Mesendoderm (in vitro differentiated cells): ENCODE data around the gene EHD1.

Source experiments
- DNase-seq: peaks from one replicate; pipeline ENCODE4 v3.0.0; 2013
- H2AK5ac ChIP-seq: 2 replicates; pipeline ENCODE4 v1.6.1; 2013; ENCODE audit warnings: low read length, inconsistent platforms
- H2BK120ac ChIP-seq: 2 replicates; pipeline ENCODE4 v1.6.1; 2013; ENCODE audit warnings: low read depth, mild to moderate bottlenecking, low read length, moderate library complexity, mixed read lengths
- H2BK15ac ChIP-seq: replicated peaks from 2 replicates; pipeline ENCODE4 v1.6.1; 2013; ENCODE audit warnings: low read depth, mild to moderate bottlenecking, moderate library complexity
- H2BK5ac ChIP-seq: 2 replicates; pipeline ENCODE4 v1.6.1; 2013; ENCODE audit warnings: low read length, inconsistent platforms
- H3K18ac ChIP-seq: 2 replicates; pipeline ENCODE4 v1.6.1; 2013; ENCODE audit warnings: mild to moderate bottlenecking, low read length, mixed read lengths
- H3K23ac ChIP-seq: one replicate; pipeline ENCODE4 v1.6.1; 2013; ENCODE audit warnings: low read length
- H3K27ac ChIP-seq: 2 replicates; pipeline ENCODE4 v1.5.1; 2013; ENCODE audit warnings: low read depth, mild to moderate bottlenecking, inconsistent platforms, low read length, moderate library complexity
- H3K27me3 ChIP-seq: 2 replicates; pipeline ENCODE4 v1.6.1; 2013; ENCODE audit warnings: low read length, control low read depth, mild to moderate bottlenecking, inconsistent platforms; ENCODE audit not compliant: insufficient read depth, poor library complexity
- H3K36me3 ChIP-seq: 2 replicates; pipeline ENCODE4 v1.6.1; 2013; ENCODE audit warnings: low read length, inconsistent platforms; ENCODE audit not compliant: control insufficient read depth, insufficient read depth
- H3K4ac ChIP-seq: one replicate; pipeline ENCODE4 v1.6.1; 2013; ENCODE audit warnings: low read depth, mild to moderate bottlenecking, low read length, moderate library complexity
- H3K4me1 ChIP-seq: 2 replicates; pipeline ENCODE4 v1.6.1; 2013; ENCODE audit warnings: low read depth, low read length, inconsistent platforms; ENCODE audit not compliant: control insufficient read depth
- H3K4me2 ChIP-seq: 2 replicates; pipeline ENCODE4 v1.6.1; 2013; ENCODE audit warnings: low read length
- H3K4me3 ChIP-seq: 2 replicates; pipeline ENCODE4 v1.5.1; 2013; ENCODE audit warnings: mild to moderate bottlenecking, low read length
- H3K56ac ChIP-seq: one replicate; pipeline ENCODE4 v1.6.1; 2013; ENCODE audit warnings: low read length
- H3K79me1 ChIP-seq: 2 replicates; pipeline ENCODE4 v1.6.1; 2013; ENCODE audit warnings: low read length, inconsistent platforms
- H3K79me2 ChIP-seq: 2 replicates; pipeline ENCODE4 v1.6.1; 2013; ENCODE audit warnings: mild to moderate bottlenecking, low read length; ENCODE audit not compliant: control insufficient read depth, insufficient read depth
- H3K9ac ChIP-seq: 2 replicates; pipeline ENCODE4 v1.6.1; 2013; ENCODE audit warnings: low read length, inconsistent platforms
- H4K5ac ChIP-seq: one replicate; pipeline ENCODE4 v1.6.1; 2013; ENCODE audit warnings: low read length
- H4K8ac ChIP-seq: one replicate; pipeline ENCODE4 v1.6.1; 2013; ENCODE audit warnings: low read depth, mild to moderate bottlenecking, control low read depth, low read length, moderate library complexity
- WGBS: extraction: QIAGEN DNeasy Blood & Tissue Kit; methylation state at CpG from one replicate; pipeline ENCODE4 v1.1.7; 2013; ENCODE audit warnings: low lambda C conversion rate, missing lambda C conversion rate; ENCODE audit not compliant: insufficient coverage; ENCODE audit errors: extremely low coverage; 5-methylcytosine and 5-hydroxymethylcytosine counted together

Gene EHD1

GRCh38 chr11:64867748-64868462 is 10.5 kb downstream of the EHD1 start:
- no peaks in the 10 kb centered on the region for H3K36me3 ChIP-seq
- no peak overlapping the region for H2BK5ac ChIP-seq
- H3K4me1 ChIP-seq, result no peaks in the 10 kb centered on the region
- H2AK5ac ChIP-seq, result no peak overlapping the region
- H2BK15ac ChIP-seq, result no peak overlapping the region
- no peak overlapping the region for H2BK120ac ChIP-seq
- no peak overlapping the region for H3K4me2 ChIP-seq
- DNase-seq, result no peak
- H4K5ac ChIP-seq, result no peak overlapping the region
- no peak overlapping the region for H3K27ac ChIP-seq
- no peak overlapping the region for H3K4ac ChIP-seq
- H3K23ac ChIP-seq, result no peak overlapping the region
- peaks cover 9% of the 10 kb centered on the region for H3K79me1 ChIP-seq
- H3K56ac ChIP-seq, result no peak overlapping the region
- no peak overlapping the region for H3K18ac ChIP-seq
- no peak overlapping the region for H3K9ac ChIP-seq
- H3K79me2 ChIP-seq, result no peaks in the 10 kb centered on the region
- no peak overlapping the region for H3K4me3 ChIP-seq
- H4K8ac ChIP-seq, result no peak overlapping the region
- H3K27me3 ChIP-seq, result no peaks in the 10 kb centered on the region
- no CpG with 5 or more reads among the region's 28 CpGs for WGBS

GRCh38 chr11:64866173-64866491 is 12.3 kb downstream of the EHD1 start:
- no peaks in the 10 kb centered on the region for H3K36me3 ChIP-seq
- H2BK15ac ChIP-seq, result no peak overlapping the region
- no peak overlapping the region for H3K56ac ChIP-seq
- no peaks in the 10 kb centered on the region for H3K79me2 ChIP-seq
- H4K5ac ChIP-seq, result no peak overlapping the region
- H3K4me2 ChIP-seq, result no peak overlapping the region
- no CpG with 5 or more reads among the region's 4 CpGs for WGBS
- no peaks in the 10 kb centered on the region for H3K4me1 ChIP-seq
- no peak overlapping the region for H4K8ac ChIP-seq
- no peak overlapping the region for H3K9ac ChIP-seq
- H3K18ac ChIP-seq, result no peak overlapping the region
- H3K27ac ChIP-seq, result no peak overlapping the region
- no peak overlapping the region for H3K4ac ChIP-seq
- H3K4me3 ChIP-seq, result no peak overlapping the region
- H3K79me1 ChIP-seq, result peaks cover 9% of the 10 kb centered on the region
- no peak overlapping the region for H2BK5ac ChIP-seq
- DNase-seq, result no peak
- no peak overlapping the region for H2AK5ac ChIP-seq
- H3K27me3 ChIP-seq, result no peaks in the 10 kb centered on the region
- no peak overlapping the region for H2BK120ac ChIP-seq
- no peak overlapping the region for H3K23ac ChIP-seq

DNA sequence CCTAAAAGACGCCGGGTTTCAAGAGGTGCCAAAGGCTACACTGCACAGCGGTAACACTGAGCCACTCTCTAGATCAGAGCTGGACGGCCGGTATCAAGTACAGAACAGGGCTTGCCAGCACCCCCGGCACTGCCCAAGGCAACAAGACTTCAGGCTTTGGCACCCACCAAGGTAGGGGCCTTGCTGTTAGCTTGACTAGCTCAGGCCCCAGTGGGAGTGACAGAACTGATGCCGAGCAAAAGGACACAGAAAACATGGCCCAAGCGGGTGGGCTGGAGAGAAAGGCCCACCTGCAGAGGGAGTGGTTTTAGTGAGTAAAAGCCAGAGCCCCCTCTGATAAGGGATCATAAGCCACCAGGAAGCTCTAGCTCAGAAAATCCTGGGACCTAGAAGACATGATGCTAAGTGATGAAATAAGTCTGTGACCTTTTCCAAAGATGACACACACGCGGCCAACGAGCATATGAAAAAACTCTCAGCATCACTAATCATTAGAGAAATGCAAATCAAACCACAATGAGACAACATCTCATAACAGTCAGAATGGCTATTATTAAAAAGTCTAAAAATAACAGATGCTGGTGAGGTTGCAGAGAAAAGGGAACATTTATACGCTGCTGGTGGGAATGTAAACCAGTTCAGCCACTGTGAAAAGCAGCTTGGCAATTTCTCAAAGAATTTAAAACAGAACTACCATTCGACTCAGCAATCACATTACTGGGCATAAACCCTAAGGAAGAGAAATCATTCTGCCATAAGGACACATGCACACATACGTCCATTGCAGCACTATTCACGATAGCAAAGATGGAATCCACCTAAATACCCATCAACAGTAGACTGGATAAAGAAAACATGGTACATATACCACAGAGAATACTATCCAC is 12.9 kb downstream of the EHD1 start:
- Histone ChIP-seq H2AK5ac (no peak overlapping the region), H3K18ac (no peak overlapping the region), H3K4me2 (no peak overlapping the region), H3K4me1 (no peaks in the 10 kb centered on the region), H3K36me3 (no peaks in the 10 kb centered on the region), H3K56ac (no peak overlapping the region), H3K27me3 (no peaks in the 10 kb centered on the region), H3K79me2 (no peaks in the 10 kb centered on the region), H3K79me1 (peaks cover 9% of the 10 kb centered on the region), H3K9ac (no peak overlapping the region), H4K5ac (no peak overlapping the region), H3K23ac (peak overlapping the region; percentile 45), H3K4me3 (no peak overlapping the region), H2BK15ac (no peak overlapping the region), H3K4ac (no peak overlapping the region), H4K8ac (no peak overlapping the region), H2BK5ac (no peak overlapping the region), H2BK120ac (no peak overlapping the region), H3K27ac (no peak overlapping the region)
- no peak for DNase-seq
- WGBS, result no CpG with 5 or more reads among the region's 15 CpGs

DNA sequence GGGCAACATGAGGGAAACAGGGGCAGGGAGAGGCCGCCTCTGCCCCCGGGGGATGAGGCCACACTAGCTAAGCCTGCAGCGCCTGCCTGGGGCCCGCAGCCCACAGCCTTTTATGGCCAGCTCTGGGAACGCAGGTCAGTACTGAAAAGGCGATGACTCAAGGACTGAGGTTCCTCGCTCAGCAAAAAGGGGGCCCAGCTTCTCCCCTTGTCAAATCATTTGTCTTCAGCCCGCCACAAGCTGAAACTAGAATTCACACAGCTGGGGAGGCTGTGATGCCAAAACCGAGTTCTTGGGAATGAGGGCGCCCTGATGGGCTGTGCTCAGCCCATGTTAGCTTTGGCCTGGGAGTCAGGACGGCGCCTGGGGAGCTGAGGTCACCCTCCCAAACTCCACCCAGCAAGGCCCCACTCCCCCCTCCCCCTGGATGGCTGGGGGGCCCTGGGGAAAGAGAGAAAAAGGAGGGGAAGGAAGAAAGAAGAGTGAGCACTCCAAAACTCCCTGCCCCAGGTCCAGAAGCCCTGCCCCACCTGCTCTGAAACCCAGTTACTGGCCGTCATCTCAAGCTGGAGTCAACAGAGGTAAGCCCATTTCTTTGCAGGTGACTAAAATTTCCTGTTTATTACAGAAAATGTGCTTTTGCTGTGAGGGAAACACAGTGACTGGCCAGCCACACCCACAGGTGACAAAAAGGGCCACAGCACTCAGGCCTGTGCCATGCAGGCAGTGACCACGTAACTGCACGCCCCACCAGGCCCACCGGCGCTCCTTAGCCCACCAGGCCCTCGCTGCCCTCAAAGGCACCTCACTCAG is 13.7 kb downstream of the EHD1 start:
- Histone ChIP-seq H3K9ac (no peak overlapping the region), H3K4ac (no peak overlapping the region), H3K4me1 (no peaks in the 10 kb centered on the region), H3K18ac (no peak overlapping the region), H3K36me3 (no peaks in the 10 kb centered on the region), H3K79me2 (no peaks in the 10 kb centered on the region), H3K56ac (no peak overlapping the region), H3K79me1 (peaks cover 7% of the 10 kb centered on the region), H3K27ac (no peak overlapping the region), H3K4me2 (no peak overlapping the region), H2BK120ac (no peak overlapping the region), H3K23ac (no peak overlapping the region), H3K4me3 (no peak overlapping the region), H2BK5ac (no peak overlapping the region), H2AK5ac (no peak overlapping the region), H4K5ac (no peak overlapping the region), H2BK15ac (no peak overlapping the region), H4K8ac (no peak overlapping the region), H3K27me3 (no peaks in the 10 kb centered on the region)
- no peak for DNase-seq
- no CpG with 5 or more reads among the region's 18 CpGs for WGBS

DNA sequence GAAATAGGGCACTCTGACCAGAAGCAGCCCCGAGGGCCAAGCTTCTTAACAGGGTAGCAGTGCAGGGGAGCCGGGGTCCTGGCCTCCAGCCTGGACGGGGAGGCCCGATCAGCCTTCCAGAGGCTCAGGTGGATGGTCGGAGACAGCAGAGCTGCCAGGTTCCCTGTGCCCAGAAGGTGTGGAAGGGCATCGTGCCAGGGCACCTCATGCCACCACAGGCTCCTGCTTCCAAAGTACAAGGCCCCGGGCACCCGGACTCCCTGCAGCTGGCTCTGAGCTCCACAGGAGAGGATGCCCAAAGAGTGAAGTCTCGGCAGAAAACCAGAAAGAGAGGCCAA is 14.3 kb downstream of the EHD1 start:
- H3K27me3 ChIP-seq, result no peaks in the 10 kb centered on the region
- no peak overlapping the region for H2BK15ac ChIP-seq
- H3K4me1 ChIP-seq, result no peaks in the 10 kb centered on the region
- H3K79me1 ChIP-seq, result peaks cover 7% of the 10 kb centered on the region
- H3K79me2 ChIP-seq, result no peaks in the 10 kb centered on the region
- no peak overlapping the region for H3K4ac ChIP-seq
- no peak overlapping the region for H3K4me3 ChIP-seq
- H2AK5ac ChIP-seq, result no peak overlapping the region
- no peak overlapping the region for H3K4me2 ChIP-seq
- no CpG with 5 or more reads among the region's 9 CpGs for WGBS
- no peak overlapping the region for H2BK5ac ChIP-seq
- no peak overlapping the region for H2BK120ac ChIP-seq
- H3K56ac ChIP-seq, result no peak overlapping the region
- H3K23ac ChIP-seq, result no peak overlapping the region
- no peak overlapping the region for H4K8ac ChIP-seq
- no peaks in the 10 kb centered on the region for H3K36me3 ChIP-seq
- DNase-seq, result no peak
- no peak overlapping the region for H3K9ac ChIP-seq
- H3K27ac ChIP-seq, result no peak overlapping the region
- H4K5ac ChIP-seq, result no peak overlapping the region
- H3K18ac ChIP-seq, result no peak overlapping the region
